ENCODE results near the gene CGA. TPM values are rescaled to one million over a fixed set of nuclear protein-coding genes. Genes with fewer than 3 reads are reported as not detected.

Gene CGA
- total and polyA plus RNA-seq, 3 donors from 2014 or later, result not detected

DNA sequence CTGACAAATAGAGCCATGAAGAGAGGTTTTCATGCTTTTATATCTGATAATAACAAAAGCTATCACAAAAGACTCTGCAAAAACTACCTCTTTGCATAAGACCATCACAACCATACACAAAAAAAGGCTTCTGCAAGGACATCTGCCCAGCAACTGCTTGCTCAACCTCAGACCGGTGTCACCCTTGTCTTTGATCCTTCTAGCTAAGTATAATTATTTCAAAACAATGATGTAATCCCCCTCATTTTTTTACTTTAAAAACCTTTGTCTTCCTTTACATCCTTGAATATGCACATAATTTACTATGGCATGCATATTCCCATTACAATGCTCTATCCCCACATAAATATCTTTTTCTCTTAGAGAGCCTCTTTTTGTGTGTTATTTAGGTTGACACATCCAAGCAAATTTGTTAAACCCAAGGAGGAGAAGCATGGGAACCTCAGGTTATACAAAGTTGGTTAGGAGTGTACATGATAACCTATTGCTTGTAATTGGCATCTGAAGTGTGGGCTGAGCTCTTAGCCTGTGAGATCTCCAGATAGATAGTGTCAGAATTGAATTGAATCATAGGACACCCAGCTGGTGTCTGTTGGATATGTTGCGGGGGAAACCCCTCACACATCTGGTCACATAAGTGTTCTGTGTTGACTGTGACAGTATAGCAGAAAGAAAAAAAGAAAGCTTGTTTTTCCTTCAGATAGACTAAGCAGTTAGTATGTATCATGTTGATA lies 20.7 kb upstream of the CGA start:
- H3K4me1 ChIP-seq, result no peaks in the 10 kb centered on the region
- H3K9me3 ChIP-seq, result no peaks in the 10 kb centered on the region
- no peaks in the 10 kb centered on the region for H3K27me3 ChIP-seq
- no peak for DNase-seq
- H3K36me3 ChIP-seq (ENCODE audit: low read depth, missing control alignments), result no peaks in the 10 kb centered on the region
- WGBS, 2 donors, result 67 to 77% methylated on average over 2 of the region's 2 CpGs
- no peak overlapping the region for H3K27ac ChIP-seq
- no peak for TF ChIP-seq POLR2A (IDR thresholded peaks at IDR 0.05)
- no peak for TF ChIP-seq CTCF (IDR thresholded peaks at IDR 0.05)
- no peak overlapping the region for H3K4me3 ChIP-seq
- intact Hi-C loops (cut with DNase I; ENCODE audit: low total_unique reads), result no loop called here

DNA sequence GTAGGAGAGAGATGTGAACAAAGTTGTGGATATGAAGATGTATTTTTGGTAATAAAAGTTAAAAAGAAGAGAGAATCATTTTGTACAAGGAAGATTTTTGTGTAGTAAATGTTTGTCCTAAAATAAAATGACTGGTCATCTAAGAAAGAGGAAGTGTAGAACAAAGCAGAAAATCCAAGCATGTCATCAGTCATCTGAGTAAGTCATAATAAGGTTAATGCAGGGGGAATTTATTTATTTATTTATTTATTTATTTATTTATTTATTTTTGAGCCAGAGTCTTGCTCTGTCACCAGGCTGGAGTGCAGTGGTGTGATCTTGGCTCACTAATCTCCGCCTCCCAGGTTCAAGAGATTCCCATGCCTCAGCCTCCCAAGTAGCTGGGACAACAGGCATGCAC lies 15.7 kb upstream of the CGA start:
- 100% methylated on average over 1 of the region's 1 CpG for WGBS, 2 donors
- no peak for TF ChIP-seq CTCF (IDR thresholded peaks at IDR 0.05)
- TF ChIP-seq POLR2A (IDR thresholded peaks at IDR 0.05), result no peak

DNA sequence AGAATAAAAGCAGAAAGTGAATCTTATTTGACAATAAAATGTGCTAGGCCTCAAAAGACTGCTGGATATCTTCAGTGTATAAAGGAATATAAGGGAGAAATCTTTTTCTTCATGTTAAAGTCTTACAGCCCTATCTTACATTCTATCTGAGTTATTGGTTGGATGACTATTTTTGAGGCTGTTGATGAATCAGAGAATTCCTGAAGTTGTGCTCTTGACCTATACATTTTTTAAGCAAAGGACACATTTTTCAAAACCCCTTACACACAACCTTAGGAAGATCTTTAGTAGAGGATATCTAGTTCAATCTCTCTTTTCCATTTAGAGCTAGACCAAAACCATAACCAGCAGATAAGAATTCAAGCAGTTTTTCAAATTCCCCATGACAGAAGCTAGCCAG lies 10.9 kb upstream of the CGA start:
- Histone ChIP-seq H3K9me3 (no peaks in the 10 kb centered on the region), H3K27me3 (no peaks in the 10 kb centered on the region), H3K4me1 (no peaks in the 10 kb centered on the region), H3K36me3 (ENCODE audit: low read depth, missing control alignments) (no peaks in the 10 kb centered on the region), H3K27ac (no peak overlapping the region), H3K4me3 (no peak overlapping the region)
- no peak for DNase-seq
- no peak for TF ChIP-seq CTCF (IDR thresholded peaks at IDR 0.05)
- no peak for TF ChIP-seq POLR2A (IDR thresholded peaks at IDR 0.05)
- intact Hi-C loops (cut with DNase I; ENCODE audit: low total_unique reads), result no loop called here

More for the DNA sequence above, 15.7 kb upstream of the CGA start:
- no peaks in the 10 kb centered on the region for H3K9me3 ChIP-seq
- H3K4me1 ChIP-seq, result no peaks in the 10 kb centered on the region
- H3K27ac ChIP-seq, result no peak overlapping the region
- H3K4me3 ChIP-seq, result no peak overlapping the region
- DNase-seq, result no peak
- no peaks in the 10 kb centered on the region for H3K27me3 ChIP-seq
- intact Hi-C loops (cut with DNase I; ENCODE audit: low total_unique reads), result no loop called here
- H3K36me3 ChIP-seq (ENCODE audit: low read depth, missing control alignments), result no peaks in the 10 kb centered on the region

GRCh38 chr6:87104667-87105066 lies 9.8 kb upstream of the CGA start:
- intact Hi-C loops (cut with DNase I; ENCODE audit: low total_unique reads), result no loop called here
- Histone ChIP-seq H3K4me1 (no peaks in the 10 kb centered on the region), H3K27ac (no peak overlapping the region), H3K36me3 (ENCODE audit: low read depth, missing control alignments) (no peaks in the 10 kb centered on the region), H3K4me3 (no peak overlapping the region), H3K9me3 (no peaks in the 10 kb centered on the region), H3K27me3 (no peaks in the 10 kb centered on the region)
- DNase-seq, result no peak
- no peak for TF ChIP-seq POLR2A (IDR thresholded peaks at IDR 0.05)
- TF ChIP-seq CTCF (IDR thresholded peaks at IDR 0.05), result no peak
- 74 to 90% methylated on average over 4 of the region's 4 CpGs for WGBS, 2 donors

DNA sequence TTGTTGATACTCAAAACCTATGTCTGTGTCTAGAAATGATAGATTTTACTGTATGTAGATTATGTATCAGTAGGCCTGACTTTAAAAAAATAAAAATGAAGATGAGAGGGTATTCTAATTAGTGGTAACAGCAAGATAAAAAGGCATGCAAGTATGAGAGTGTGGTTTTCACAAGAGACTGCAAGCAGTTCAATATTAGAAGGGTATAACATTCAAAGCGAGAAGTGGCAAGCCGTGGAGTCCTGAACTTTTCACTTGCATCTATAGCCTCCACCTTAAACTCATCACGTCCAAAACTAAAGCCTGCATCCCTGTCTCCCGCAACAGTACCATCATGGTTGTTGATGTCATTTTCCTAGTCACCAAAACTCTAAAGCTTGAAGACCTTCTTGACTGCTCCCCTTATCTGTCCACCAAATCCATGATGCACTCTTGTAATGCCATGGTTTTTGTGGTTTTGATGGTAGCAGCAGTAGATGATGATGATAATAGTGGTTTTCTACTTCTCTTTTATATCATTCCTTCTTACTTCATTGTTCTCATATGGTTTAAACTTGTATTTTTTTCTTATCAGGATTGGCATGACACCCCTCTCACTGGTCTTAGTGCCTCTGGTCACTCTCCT lies 9.2 kb upstream of the CGA start:
- intact Hi-C loops (cut with DNase I; ENCODE audit: low total_unique reads), result no loop called here
- TF ChIP-seq POLR2A (IDR thresholded peaks at IDR 0.05) (no peak), CTCF (IDR thresholded peaks at IDR 0.05) (no peak)
- no peak for DNase-seq
- Histone ChIP-seq H3K4me1 (no peaks in the 10 kb centered on the region), H3K27ac (no peak overlapping the region), H3K27me3 (no peaks in the 10 kb centered on the region), H3K9me3 (no peaks in the 10 kb centered on the region), H3K36me3 (ENCODE audit: low read depth, missing control alignments) (no peaks in the 10 kb centered on the region), H3K4me3 (no peak overlapping the region)
- 86 to 90% methylated on average over 4 of the region's 4 CpGs for WGBS, 2 donors

All from testis (tissue), 3 donors.